NCI-H2196 treated with DMSO at 0.1 percent for 48 hours (cell line): ENCODE results near the gene FHAD1.

Experiments
- DNase-seq: peaks from one replicate; lab custom pipeline; 2025; ENCODE audit not compliant: unreplicated experiment; lab: John Stamatoyannopoulos, UW

Gene FHAD1

GRCh38 chr1:15390667-15391066 lies 143.6 kb downstream of the FHAD1 start:
- no peak for DNase-seq

- no peak for DNase-seq
Observed at GRCh38 chr1:15391366-15391765, 144.3 kb downstream of the FHAD1 start.

- DNase-seq: no peak
Observed at GRCh38 chr1:15393475-15394257, 146.6 kb downstream of the FHAD1 start.

GRCh38 chr1:15394258-15394690 lies 147.3 kb downstream of the FHAD1 start:
- DNase-seq: no peak

- DNase-seq: no peak
Observed at GRCh38 chr1:15397236-15397635, 150.2 kb downstream of the FHAD1 start.

GRCh38 chr1:15399710-15400109 lies 152.7 kb downstream of the FHAD1 start:
- DNase-seq: no peak

GRCh38 chr1:15400627-15401026 lies 153.6 kb downstream of the FHAD1 start:
- peak; percentile 95 for DNase-seq

GRCh38 chr1:15401391-15402055 lies 154.5 kb downstream of the FHAD1 start:
- DNase-seq: no peak

GRCh38 chr1:15402809-15403450 lies 155.9 kb downstream of the FHAD1 start:
- DNase-seq: no peak

- no peak for DNase-seq
Observed at GRCh38 chr1:15403962-15404580, 157.0 kb downstream of the FHAD1 start.

- no peak for DNase-seq
Observed at GRCh38 chr1:15405106-15405850, 158.3 kb downstream of the FHAD1 start.

GRCh38 chr1:15406614-15407559 lies 159.9 kb downstream of the FHAD1 start:
- DNase-seq: no peak

GRCh38 chr1:15407580-15407979 lies 160.6 kb downstream of the FHAD1 start:
- DNase-seq: no peak

GRCh38 chr1:15408890-15409387 lies 161.9 kb downstream of the FHAD1 start:
- no peak for DNase-seq

- peak; percentile 59 for DNase-seq
Observed at GRCh38 chr1:15409388-15410222, 162.6 kb downstream of the FHAD1 start, which contains the start of gene EFHD2. EFHD2 (plus strand) TSS chr1:15409888; CDS start chr1:15409972, 84 bp downstream.

- DNase-seq: no peak
Observed at GRCh38 chr1:15410223-15410883, 163.3 kb downstream of the FHAD1 start.

GRCh38 chr1:15410884-15411245 lies 163.8 kb downstream of the FHAD1 start:
- no peak for DNase-seq

- DNase-seq: no peak
Observed at GRCh38 chr1:15411593-15412137, 164.6 kb downstream of the FHAD1 start.
